ENCODE data around the gene MCIDAS.

Gene MCIDAS

DNA sequence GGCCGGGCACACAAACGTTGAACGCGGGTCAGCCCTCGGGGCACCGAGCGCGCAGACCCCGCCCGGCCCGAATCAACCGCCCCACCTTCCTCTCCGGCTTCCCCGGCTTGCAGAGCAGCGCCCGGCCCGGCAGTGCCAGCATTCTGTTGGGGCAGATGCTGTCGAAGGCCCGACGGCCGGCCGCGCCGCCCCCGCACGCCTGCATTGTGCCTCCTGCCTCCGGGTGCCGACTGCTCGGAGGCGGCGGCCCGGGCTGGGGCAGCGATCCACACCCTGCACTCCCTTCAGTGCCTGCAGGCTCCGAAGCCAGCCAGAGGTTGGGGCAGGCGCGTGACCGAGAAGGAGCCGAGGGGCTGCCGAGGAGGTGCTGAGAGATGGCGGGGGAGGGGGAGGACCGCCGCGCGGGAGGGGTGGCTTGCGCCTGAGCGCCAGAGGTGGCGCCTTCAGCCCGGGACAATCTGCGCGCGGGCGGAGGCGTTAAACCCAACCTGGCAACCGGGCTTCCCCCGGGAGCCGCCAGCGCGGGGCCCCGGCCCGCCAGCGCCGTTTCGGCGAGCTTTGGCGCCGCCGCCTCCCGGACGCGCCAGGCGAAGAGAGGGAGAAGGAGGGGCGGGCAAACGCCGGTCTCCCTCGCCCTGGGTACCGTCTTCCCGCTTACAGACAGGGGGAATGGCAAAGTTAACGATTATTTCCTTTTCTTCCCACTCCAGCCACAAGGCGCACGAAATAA, at the start of gene MCIDAS:
TSS of gene MCIDAS (minus strand) at position 382 of the 730 bp plus-strand sequence. CDS start at position 205, 177 bp downstream.
- DNase-seq (ENCODE audit: low read depth in 2 of 2), result no peak

- no peak for DNase-seq (ENCODE audit: low read depth in 2 of 2)
These were observed 49.7 kb upstream of the MCIDAS start for GRCh38 chr5:55276771-55277170.

- no peak for DNase-seq (ENCODE audit: low read depth in 2 of 2)
These were observed 31.2 kb upstream of the MCIDAS start for GRCh38 chr5:55258339-55258738.

GRCh38 chr5:55254802-55255201, 27.7 kb upstream of the MCIDAS start:
- DNase-seq (ENCODE audit: low read depth in 2 of 2), result no peak

- DNase-seq (ENCODE audit: low read depth in 2 of 2), result no peak
These were observed 22.9 kb upstream of the MCIDAS start for GRCh38 chr5:55250064-55250463.

DNA sequence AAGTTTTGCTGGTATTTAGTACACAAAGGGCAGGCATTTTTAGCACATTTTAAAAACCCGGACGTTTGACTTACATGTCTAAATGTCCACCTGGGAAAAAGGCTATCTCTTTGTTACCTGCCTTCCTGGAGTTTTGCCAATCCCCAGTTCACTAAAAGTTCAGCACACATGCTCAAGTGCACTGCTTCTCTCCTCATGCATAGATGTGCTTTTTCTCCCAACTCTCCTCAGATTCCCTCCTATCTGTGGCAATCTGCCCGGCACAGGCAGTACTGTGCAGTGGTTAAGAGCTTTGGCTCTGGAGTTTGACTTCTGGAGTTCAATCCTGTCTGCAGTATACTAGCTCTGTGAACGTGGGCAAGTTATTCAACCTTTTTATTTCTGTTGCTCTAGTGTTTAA, 14.6 kb upstream of the MCIDAS start:
- no peak for DNase-seq (ENCODE audit: low read depth in 2 of 2)

DNA sequence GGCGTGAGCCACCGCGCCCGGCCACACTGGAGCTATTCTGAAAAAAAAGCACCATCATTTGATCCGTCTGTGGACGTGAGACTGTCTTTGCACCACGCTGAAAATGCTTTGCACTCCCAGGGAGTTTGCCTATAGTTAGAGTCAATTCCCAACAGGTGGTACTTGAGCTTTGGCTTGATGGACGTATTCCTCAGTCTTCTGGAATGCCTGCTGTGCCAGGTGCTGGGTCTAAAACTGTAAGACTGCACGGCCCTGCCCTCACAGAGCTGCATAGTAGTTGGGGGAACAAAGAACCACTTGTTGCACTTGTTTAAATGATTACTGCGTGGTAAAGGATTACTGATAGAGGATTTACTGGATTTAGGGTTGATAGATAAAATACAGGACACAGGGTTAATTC, 9.7 kb upstream of the MCIDAS start:
- DNase-seq (ENCODE audit: low read depth in 2 of 2), result no peak

- DNase-seq (ENCODE audit: low read depth in 2 of 2), result no peak
These were observed 7.1 kb upstream of the MCIDAS start for GRCh38 chr5:55234121-55234700.

GRCh38 chr5:55232985-55233928, 6.1 kb upstream of the MCIDAS start, which contains the start of gene CCNO:
Gene CCNO (minus strand): TSS chr5:55233608. CDS start chr5:55233523, 85 bp downstream.
- no peak for DNase-seq (ENCODE audit: low read depth in 2 of 2)

DNA sequence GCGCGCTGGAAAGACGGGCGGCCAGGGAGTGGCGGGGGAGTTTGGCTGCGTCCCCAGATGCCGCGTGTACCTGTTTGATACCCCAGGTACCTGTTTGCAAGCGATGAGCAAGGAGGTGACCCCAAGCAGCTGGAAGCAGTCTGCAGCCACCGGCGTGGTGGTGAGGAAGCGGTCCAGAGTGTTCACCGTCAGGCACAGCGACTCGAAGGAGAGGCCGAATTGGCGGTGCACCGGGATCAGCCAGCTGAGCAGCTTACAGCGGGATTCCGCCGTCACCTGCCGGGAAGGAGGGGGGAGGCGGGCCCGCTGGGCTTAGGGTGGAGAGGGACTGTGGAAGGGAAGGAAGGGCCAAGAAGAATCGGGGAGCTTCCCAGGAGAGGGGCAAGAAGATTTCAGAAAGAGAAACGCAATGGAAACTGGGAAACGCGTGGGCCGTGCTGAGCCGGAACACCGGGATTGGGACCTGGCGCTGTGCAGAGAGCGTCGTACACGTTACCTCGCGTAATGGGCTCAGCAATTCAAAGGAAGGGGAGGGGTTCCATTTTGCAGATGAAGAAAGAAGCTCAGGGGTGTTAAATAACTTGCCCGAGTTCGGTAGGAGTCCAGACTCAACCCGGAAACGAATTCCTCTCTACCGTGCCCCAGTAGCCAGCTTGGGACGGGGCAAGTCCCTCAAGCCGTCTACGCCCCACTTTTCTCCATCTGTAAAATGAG, 5.3 kb upstream of the MCIDAS start:
- no peak for DNase-seq (ENCODE audit: low read depth in 2 of 2)

GRCh38 chr5:55231919-55232270, 4.8 kb upstream of the MCIDAS start:
- no peak for DNase-seq (ENCODE audit: low read depth in 2 of 2)

GRCh38 chr5:55231029-55231918, 4.2 kb upstream of the MCIDAS start:
- DNase-seq (ENCODE audit: low read depth in 2 of 2), result no peak

- DNase-seq (ENCODE audit: low read depth in 2 of 2), result no peak
These were observed 3.0 kb upstream of the MCIDAS start for GRCh38 chr5:55230086-55230629.

GRCh38 chr5:55227664-55228430, 732 bp upstream of the MCIDAS start:
- DNase-seq (ENCODE audit: low read depth in 2 of 2), result no peak

GRCh38 chr5:55226027-55226933, 835 bp downstream of the MCIDAS start:
- no peak for DNase-seq (ENCODE audit: low read depth in 2 of 2)

GRCh38 chr5:55225346-55225745, 1.8 kb downstream of the MCIDAS start:
- no peak for DNase-seq (ENCODE audit: low read depth in 2 of 2)

GRCh38 chr5:55223812-55224240, 3.3 kb downstream of the MCIDAS start:
- DNase-seq (ENCODE audit: low read depth in 2 of 2), result no peak

DNA sequence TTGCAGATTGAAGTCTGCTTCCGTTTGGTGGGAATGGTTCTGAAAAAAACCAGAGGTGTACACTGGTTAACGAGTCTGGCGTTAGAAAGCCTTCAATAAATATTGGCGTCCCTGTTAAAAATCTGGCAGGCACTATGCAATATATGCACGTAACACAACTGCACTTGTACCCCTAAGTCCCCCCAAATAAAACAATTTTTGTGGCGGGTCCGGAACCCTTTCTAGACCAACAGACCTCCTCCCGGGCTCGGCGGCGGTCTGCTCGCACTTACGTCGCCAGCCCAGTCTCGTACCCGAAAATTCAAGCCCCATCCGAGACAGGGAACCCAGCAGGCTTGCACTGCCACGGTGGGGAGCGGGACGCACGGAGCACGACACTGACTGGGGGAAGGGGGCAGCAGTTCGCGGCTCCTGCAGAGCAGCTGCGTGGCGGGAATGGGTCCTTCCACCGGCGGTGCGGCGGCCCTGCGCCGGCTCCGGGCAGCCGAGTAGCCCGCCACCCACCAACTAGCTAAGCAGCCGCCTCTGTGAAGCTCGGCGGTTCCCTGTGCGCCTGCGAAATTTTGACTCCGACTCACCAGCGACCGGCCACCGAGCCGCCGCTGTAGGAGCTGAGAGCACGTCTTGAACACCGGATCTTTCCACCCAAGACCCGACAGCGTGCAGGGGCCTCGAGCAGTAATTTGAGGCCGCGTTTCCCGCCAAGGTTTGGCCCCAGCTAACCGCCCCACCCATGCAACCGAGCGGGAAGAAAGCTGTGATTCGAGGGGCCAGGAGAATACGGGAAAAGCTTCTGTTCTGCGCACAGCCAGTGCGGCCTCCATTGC, 3.9 kb downstream of the MCIDAS start:
- no peak for DNase-seq (ENCODE audit: low read depth in 2 of 2)

All from stimulated activated CD8-positive, alpha-beta memory T cell treated with anti-CD3 and anti-CD28 coated beads, Interleukin-2, amount 100 ng/mL, for 1 hour (primary cell).